WTC11 (cell line): ENCODE measurements around the gene CCDC149. TPM values are rescaled to one million over a fixed set of nuclear protein-coding genes. Genes with fewer than 3 reads are reported as not detected.
A peak's percentile ranks its signal among the peaks of the same experiment; 100 is the strongest.

Source experiments
- ARID4B ChIP-seq: sonication (generic); formaldehyde crosslinking; IDR thresholded peaks from 2 replicates; pipeline ENCODE4 v1.8.0; 2023; ENCODE audit warnings: missing genetic modification reagents, mild to moderate bottlenecking, borderline replicate concordance
- ATF6 ChIP-seq: sonication (generic); formaldehyde crosslinking; IDR thresholded peaks from 2 replicates; pipeline ENCODE4 v1.8.1; 2023; ENCODE audit warnings: mild to moderate bottlenecking, missing genetic modification reagents
- ESRRA ChIP-seq: sonication (generic); formaldehyde crosslinking; IDR thresholded peaks from 2 replicates; pipeline ENCODE4 v1.8.1; 2022; ENCODE audit warnings: mild to moderate bottlenecking, missing genetic modification reagents, borderline replicate concordance
- FOXK1 ChIP-seq: sonication (generic); formaldehyde crosslinking; IDR thresholded peaks from 2 replicates; pipeline ENCODE4 v1.8.0; 2022; ENCODE audit warnings: mild to moderate bottlenecking, moderate library complexity, missing genetic modification reagents
- FOXP4 ChIP-seq: sonication (generic); formaldehyde crosslinking; IDR thresholded peaks from 2 replicates; pipeline ENCODE4 v1.8.0; 2022; ENCODE audit warnings: mild to moderate bottlenecking, missing genetic modification reagents
- GABPB1 ChIP-seq: sonication (generic); formaldehyde crosslinking; IDR thresholded peaks from 2 replicates; pipeline ENCODE4 v1.8.1; 2023; ENCODE audit warnings: mild to moderate bottlenecking, missing genetic modification reagents
- GTF2I ChIP-seq: fragments of 250-450 bp; sonication (Bioruptor Pico); conservative IDR thresholded peaks from 2 replicates; pipeline ENCODE4 v1.4.0; 2021; ENCODE audit warnings: mild to moderate bottlenecking
- IRF2 ChIP-seq: sonication (generic); formaldehyde crosslinking; IDR thresholded peaks from 2 replicates; pipeline ENCODE4 v1.8.0; 2022; ENCODE audit warnings: low read depth, missing genetic modification reagents, borderline replicate concordance
- MYBL2 ChIP-seq: sonication (generic); formaldehyde crosslinking; IDR thresholded peaks from 2 replicates; pipeline ENCODE4 v1.8.1; 2023; ENCODE audit warnings: mild to moderate bottlenecking, moderate library complexity, missing genetic modification reagents
- NR3C1 ChIP-seq: sonication (generic); formaldehyde crosslinking; conservative IDR thresholded peaks from 2 replicates; pipeline ENCODE4 v1.8.1; 2023; ENCODE audit warnings: low read depth, mild to moderate bottlenecking, missing genetic modification reagents
- PREB ChIP-seq: sonication (generic); formaldehyde crosslinking; IDR thresholded peaks from 2 replicates; pipeline ENCODE4 v1.8.1; 2022; ENCODE audit warnings: mild to moderate bottlenecking, missing genetic modification reagents, moderate library complexity, borderline replicate concordance
- RORB ChIP-seq: fragments of 250-450 bp; sonication (Bioruptor Pico); IDR thresholded peaks from 2 replicates; pipeline ENCODE4 v1.9.0; 2021; ENCODE audit warnings: mild to moderate bottlenecking
- SMAD4 ChIP-seq: sonication (generic); formaldehyde crosslinking; IDR thresholded peaks from 2 replicates; pipeline ENCODE4 v1.8.0; 2022; ENCODE audit warnings: mild to moderate bottlenecking, missing genetic modification reagents
- SP1 ChIP-seq: sonication (generic); formaldehyde crosslinking; conservative IDR thresholded peaks from 2 replicates; pipeline ENCODE4 v1.8.1; 2022; ENCODE audit warnings: missing genetic modification reagents
- TEAD1 ChIP-seq: sonication (generic); formaldehyde crosslinking; IDR thresholded peaks from 2 replicates; pipeline ENCODE4 v1.8.0; 2022; ENCODE audit warnings: mild to moderate bottlenecking, missing genetic modification reagents
- TP53 ChIP-seq: sonication (generic); formaldehyde crosslinking; IDR thresholded peaks from 2 replicates; pipeline ENCODE4 v1.8.1; 2023; ENCODE audit warnings: mild to moderate bottlenecking, missing genetic modification reagents
- ZBTB21 ChIP-seq: sonication (generic); formaldehyde crosslinking; IDR thresholded peaks from 2 replicates; pipeline ENCODE4 v1.8.1; 2023; ENCODE audit warnings: mild to moderate bottlenecking, missing genetic modification reagents, borderline replicate concordance
- ZNF138 ChIP-seq: sonication (generic); formaldehyde crosslinking; conservative IDR thresholded peaks from 2 replicates; pipeline ENCODE4 v1.8.1; 2022; ENCODE audit warnings: mild to moderate bottlenecking, moderate library complexity, missing genetic modification reagents
- ZNF281 ChIP-seq: sonication (generic); formaldehyde crosslinking; IDR thresholded peaks from 2 replicates; pipeline ENCODE4 v1.8.0; 2023; ENCODE audit warnings: mild to moderate bottlenecking, missing genetic modification reagents
- ZNF512 ChIP-seq: sonication (generic); formaldehyde crosslinking; IDR thresholded peaks from 2 replicates; pipeline ENCODE4 v1.8.1; 2022; ENCODE audit warnings: missing genetic modification reagents, borderline replicate concordance
- total RNA-seq: library from RNA; stranded (reverse); gene quantifications from 3 replicates; pipeline ENCODE4 v1.2.3, GENCODE V29; 2021
- TF ChIP-seq, protein P1 (sequence below): sonication (generic); formaldehyde crosslinking; IDR thresholded peaks from 2 replicates; pipeline ENCODE4 v1.8.1; 2023; ENCODE audit warnings: mild to moderate bottlenecking, missing genetic modification reagents, moderate library complexity
- TF ChIP-seq, protein P2 (sequence below): sonication (generic); formaldehyde crosslinking; IDR thresholded peaks from 2 replicates; pipeline ENCODE4 v1.8.0; 2023; ENCODE audit warnings: missing genetic modification reagents

CCDC149 gene
- total RNA-seq, 1 experiment from 2014 or later: 3.9 TPM

- TF ChIP-seq ZBTB21 (CRISPR knock-in tag) (no peak; the same call in 1 of the 2 replicates), ARID4B (CRISPR knock-in tag) (peak; percentile 83; the same call in 1 of the 2 replicates), GABPB1 (CRISPR knock-in tag) (no peak), SP1 (CRISPR knock-in tag) (peak; percentile 43; the same call in 1 of the 2 replicates), TP53 (no peak), PREB (CRISPR knock-in tag) (no peak; the same call in 1 of the 2 replicates), NR3C1 (CRISPR knock-in tag) (0 out of 2 replicates have a peak, but pooled peaks have one; percentile 15), ESRRA (no peak; the same call in 1 of the 2 replicates), MYBL2 (CRISPR knock-in tag) (no peak), ZNF138 (no peak), SMAD4 (no peak), FOXP4 (CRISPR knock-in tag) (no peak; the same call in 1 of the 2 replicates), ZNF281 (CRISPR knock-in tag) (no peak), ATF6 (CRISPR knock-in tag) (no peak), RORB (CRISPR knock-in tag) (no peak), FOXK1 (peak; percentile 15), ZNF512 (CRISPR knock-in tag) (no peak), TEAD1 (peak; percentile 83; the same call in 1 of the 2 replicates), IRF2 (CRISPR knock-in tag) (no peak), GTF2I (no peak)
- TF ChIP-seq, protein P1, sequence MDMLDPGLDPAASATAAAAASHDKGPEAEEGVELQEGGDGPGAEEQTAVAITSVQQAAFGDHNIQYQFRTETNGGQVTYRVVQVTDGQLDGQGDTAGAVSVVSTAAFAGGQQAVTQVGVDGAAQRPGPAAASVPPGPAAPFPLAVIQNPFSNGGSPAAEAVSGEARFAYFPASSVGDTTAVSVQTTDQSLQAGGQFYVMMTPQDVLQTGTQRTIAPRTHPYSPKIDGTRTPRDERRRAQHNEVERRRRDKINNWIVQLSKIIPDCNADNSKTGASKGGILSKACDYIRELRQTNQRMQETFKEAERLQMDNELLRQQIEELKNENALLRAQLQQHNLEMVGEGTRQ: no peak; the same call in 1 of the 2 replicates
- TF ChIP-seq, protein P2, sequence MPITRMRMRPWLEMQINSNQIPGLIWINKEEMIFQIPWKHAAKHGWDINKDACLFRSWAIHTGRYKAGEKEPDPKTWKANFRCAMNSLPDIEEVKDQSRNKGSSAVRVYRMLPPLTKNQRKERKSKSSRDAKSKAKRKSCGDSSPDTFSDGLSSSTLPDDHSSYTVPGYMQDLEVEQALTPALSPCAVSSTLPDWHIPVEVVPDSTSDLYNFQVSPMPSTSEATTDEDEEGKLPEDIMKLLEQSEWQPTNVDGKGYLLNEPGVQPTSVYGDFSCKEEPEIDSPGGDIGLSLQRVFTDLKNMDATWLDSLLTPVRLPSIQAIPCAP (CRISPR knock-in tag): peak; percentile 72; the same call in 1 of the 2 replicates
Measured at GRCh38 chr4:24912252-24913118, at the start of gene CCDC149 (continued).
